Activated naive CD4-positive, alpha-beta T cell treated with anti-CD3 and anti-CD28 coated beads, Interleukin-2, amount 50 U/mL, for 24 hours (primary cell): ENCODE data around the gene F5.
"Not testable (repeated sequence)": the region's sequence is repeated elsewhere in the genome, so short reads cannot be mapped to it uniquely, and the experiment has no call there.

Source experiments
- H3K27ac Mint-ChIP-seq: one replicate; pipeline ENCODE4 v1.8.0; 2021; ENCODE audit warnings: mild to moderate bottlenecking, mixed read lengths
- H3K27me3 Mint-ChIP-seq: one replicate; pipeline ENCODE4 v1.8.0; 2021; ENCODE audit warnings: mixed read lengths
- H3K36me3 Mint-ChIP-seq: one replicate; pipeline ENCODE4 v1.8.0; 2021; ENCODE audit warnings: mixed read lengths
- H3K4me1 Mint-ChIP-seq: one replicate; pipeline ENCODE4 v1.8.0; 2021; ENCODE audit warnings: mixed read lengths
- H3K4me3 Mint-ChIP-seq: one replicate; pipeline ENCODE4 v1.8.0; 2021; ENCODE audit warnings: mild to moderate bottlenecking, mixed read lengths
- H3K9me3 Mint-ChIP-seq: one replicate; pipeline ENCODE4 v1.8.0; 2021; ENCODE audit warnings: mixed read lengths

The F5 gene

DNA sequence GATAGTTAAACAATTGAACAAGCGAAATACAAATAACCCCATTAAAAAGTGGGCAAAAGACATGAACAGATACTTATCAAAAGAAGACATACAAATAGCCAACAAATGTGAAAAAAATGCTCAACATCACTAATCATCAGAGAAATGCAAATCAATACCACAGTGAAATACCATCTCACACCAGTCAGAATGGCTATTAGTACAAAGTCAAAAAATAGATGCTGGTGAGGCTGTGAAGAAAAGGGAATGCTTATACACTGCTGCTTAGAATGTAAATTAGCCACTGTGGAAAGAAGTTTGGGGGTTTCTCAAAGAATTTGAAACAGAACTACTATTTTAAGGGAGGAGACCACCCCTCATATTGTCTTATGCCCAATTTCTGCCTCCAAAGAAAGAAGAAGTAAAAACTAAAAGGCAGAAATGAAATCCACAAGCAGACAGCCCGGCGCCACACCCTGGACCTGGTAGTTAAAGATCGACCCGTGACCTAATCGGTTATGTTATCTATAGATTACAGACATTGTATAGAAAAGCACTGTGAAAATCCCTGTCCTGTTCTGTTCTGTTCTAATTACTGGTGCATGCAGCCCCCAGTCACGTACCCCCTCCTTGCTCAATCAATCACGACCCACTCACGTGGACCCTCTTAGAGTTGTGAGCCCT is 52.6 kb downstream of the F5 start:
- H3K27ac Mint-ChIP-seq, H3K27me3 Mint-ChIP-seq, H3K9me3 Mint-ChIP-seq, H3K4me3 Mint-ChIP-seq: not testable (repeated sequence)
- peaks cover 12% of the 10 kb centered on the region for H3K4me1 Mint-ChIP-seq
- peaks cover 51% of the 10 kb centered on the region for H3K36me3 Mint-ChIP-seq

DNA sequence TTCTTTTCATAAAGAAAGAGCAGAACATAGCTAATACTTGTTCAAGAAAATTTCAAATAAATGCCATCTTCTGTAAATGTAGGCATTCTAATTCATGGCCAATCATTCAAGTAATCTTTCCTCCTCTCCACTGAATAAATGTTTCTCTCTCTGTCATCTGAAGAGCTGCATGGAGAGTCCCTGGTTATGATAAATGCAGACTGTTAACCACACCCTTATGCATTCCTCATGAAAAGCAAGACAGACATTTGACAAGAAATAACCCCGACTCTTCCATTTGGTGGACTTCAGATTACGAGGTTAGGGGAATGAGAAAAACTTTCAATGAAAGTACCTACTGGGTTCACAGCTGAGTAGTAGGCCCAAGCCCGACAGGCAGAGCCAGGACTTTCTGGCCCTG is 55.8 kb downstream of the F5 start:
- no peaks in the 10 kb centered on the region for H3K9me3 Mint-ChIP-seq
- no peak overlapping the region for H3K27ac Mint-ChIP-seq
- H3K4me3 Mint-ChIP-seq: no peak overlapping the region
- peaks cover 1% of the 10 kb centered on the region for H3K27me3 Mint-ChIP-seq
- peaks cover 14% of the 10 kb centered on the region for H3K4me1 Mint-ChIP-seq
- peaks cover 50% of the 10 kb centered on the region for H3K36me3 Mint-ChIP-seq

DNA sequence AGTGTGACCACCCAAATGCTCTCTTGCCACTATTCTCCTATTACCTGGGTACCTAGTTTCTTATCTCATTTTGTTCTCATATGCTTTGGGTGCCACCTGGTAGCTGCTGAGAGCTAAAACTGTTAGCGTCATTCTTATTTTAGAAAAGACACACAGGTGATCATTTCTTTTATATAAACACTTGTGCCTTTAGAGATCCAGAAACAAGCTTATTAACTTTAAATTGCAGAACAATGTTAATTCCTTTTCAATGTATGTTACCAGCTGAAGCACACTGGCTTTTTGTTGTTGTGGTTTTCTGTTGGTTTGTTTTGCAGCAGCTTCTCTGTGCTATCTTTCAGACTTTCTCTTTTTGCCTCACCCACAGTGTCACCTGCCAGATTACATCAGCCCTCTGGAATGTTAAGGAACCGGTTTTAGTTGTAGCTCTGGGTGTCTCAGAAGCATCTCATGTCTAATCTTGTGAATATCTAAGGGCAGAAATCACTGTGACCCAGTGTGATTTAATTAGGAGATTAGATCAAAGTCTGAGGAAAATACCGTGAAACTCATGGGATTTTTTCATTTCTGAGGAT is 57.1 kb downstream of the F5 start:
- H3K4me3 Mint-ChIP-seq: no peak overlapping the region
- H3K27ac Mint-ChIP-seq: no peak overlapping the region
- H3K27me3 Mint-ChIP-seq: peaks cover 1% of the 10 kb centered on the region
- H3K9me3 Mint-ChIP-seq: no peaks in the 10 kb centered on the region
- H3K4me1 Mint-ChIP-seq: peaks cover 14% of the 10 kb centered on the region
- peaks cover 50% of the 10 kb centered on the region for H3K36me3 Mint-ChIP-seq

DNA sequence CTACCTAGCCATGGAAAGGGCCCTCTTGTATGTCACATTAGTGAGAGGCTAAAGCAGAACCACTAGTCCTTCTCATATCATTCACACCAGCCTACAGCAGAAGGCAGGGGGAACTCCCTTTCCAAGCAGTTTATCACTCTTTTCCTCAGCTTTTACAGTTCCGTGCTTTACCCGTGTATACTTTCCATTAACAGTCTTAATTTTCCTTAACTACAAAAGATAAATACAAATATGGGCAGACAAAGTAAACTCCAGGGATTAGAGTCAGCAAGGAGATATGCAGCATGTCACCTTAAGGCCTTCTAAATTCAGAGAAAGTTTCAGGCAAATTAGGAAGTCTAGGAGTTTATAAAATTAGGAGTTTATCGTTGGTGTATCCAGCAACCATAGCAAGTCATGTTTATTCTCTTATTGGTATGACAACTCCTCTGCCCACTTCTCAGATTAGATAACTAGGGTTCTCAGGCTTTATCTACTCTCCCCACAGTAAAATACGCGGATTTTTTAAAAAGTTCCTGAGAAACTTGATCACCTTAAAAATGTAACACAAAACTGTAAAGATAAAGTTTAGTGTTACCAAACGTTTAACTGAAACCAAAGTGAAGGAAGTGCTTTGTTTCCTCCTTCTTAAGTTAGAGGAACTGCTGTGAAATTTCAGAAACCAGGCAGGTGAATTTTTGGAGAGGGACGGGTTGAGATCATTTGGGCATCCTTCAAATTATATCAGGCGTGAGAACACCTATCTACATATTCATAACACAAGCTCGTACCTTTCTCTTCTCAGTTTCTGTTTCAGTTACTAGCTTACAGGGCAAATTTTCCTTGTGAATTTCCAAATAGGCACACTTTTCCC is 57.8 kb downstream of the F5 start:
- H3K4me3 Mint-ChIP-seq: no peak overlapping the region
- H3K36me3 Mint-ChIP-seq: peaks cover 51% of the 10 kb centered on the region
- H3K9me3 Mint-ChIP-seq: no peaks in the 10 kb centered on the region
- H3K27me3 Mint-ChIP-seq: no peaks in the 10 kb centered on the region
- H3K27ac Mint-ChIP-seq: peak overlapping the region; percentile 7
- peaks cover 14% of the 10 kb centered on the region for H3K4me1 Mint-ChIP-seq

DNA sequence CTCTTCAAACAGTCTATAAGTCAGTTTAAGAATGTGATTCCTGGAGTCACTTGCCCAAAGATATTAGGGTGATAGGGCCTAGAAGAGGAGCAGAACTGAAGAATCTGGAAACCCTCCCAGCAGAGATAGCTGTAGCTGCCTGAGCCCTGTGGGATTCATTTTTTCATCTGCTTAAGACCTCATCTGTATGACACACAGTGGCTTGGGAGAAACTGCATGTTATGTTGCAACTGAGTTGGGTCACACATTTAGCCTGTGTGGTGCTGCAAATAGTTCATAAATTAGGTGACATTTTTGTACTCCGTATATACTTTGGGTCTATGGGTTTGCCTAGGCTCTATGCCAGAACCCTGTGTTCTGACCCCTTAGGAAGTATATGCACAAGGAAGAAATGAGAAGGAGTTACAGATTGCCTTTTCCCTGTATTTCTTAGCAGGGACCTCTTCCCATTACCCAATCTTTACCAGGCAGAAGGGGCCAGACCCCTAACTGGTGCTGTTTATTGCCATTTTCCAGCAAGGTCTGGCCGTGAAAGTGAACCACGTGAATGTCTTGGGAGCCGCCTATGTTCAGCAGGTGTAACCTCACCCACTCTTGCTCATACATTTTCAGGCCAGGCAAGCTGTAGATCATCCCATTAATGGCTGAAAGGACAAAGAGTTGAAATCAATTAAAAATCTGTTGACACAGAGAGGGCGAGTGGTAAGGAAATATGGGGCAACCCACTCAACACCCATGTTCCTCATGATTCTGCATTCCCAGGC is 58.6 kb downstream of the F5 start:
- no peaks in the 10 kb centered on the region for H3K27me3 Mint-ChIP-seq
- peaks cover 14% of the 10 kb centered on the region for H3K4me1 Mint-ChIP-seq
- no peak overlapping the region for H3K27ac Mint-ChIP-seq
- no peaks in the 10 kb centered on the region for H3K9me3 Mint-ChIP-seq
- no peak overlapping the region for H3K4me3 Mint-ChIP-seq
- H3K36me3 Mint-ChIP-seq: peaks cover 43% of the 10 kb centered on the region

DNA sequence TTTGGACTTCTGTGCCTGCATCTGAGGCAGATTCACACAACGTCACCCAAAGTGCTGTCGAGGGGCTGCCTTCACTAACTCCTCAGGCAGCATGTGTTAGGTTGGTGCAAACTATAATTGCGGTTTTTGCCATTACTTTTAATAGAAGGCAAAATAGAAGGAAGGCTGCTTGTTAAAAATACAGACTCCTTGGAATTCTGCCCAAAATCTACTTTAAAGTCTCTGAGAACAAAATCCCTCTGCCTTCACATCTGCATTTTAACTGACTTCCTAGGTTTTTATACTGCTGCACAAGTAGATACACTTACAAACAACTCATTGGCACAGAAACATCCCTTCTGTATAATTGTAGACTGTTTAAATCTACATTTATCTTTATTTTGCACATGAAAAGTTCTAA is 59.3 kb downstream of the F5 start:
- no peaks in the 10 kb centered on the region for H3K27me3 Mint-ChIP-seq
- H3K27ac Mint-ChIP-seq: no peak overlapping the region
- no peaks in the 10 kb centered on the region for H3K9me3 Mint-ChIP-seq
- no peak overlapping the region for H3K4me3 Mint-ChIP-seq
- peaks cover 10% of the 10 kb centered on the region for H3K4me1 Mint-ChIP-seq
- peaks cover 40% of the 10 kb centered on the region for H3K36me3 Mint-ChIP-seq

DNA sequence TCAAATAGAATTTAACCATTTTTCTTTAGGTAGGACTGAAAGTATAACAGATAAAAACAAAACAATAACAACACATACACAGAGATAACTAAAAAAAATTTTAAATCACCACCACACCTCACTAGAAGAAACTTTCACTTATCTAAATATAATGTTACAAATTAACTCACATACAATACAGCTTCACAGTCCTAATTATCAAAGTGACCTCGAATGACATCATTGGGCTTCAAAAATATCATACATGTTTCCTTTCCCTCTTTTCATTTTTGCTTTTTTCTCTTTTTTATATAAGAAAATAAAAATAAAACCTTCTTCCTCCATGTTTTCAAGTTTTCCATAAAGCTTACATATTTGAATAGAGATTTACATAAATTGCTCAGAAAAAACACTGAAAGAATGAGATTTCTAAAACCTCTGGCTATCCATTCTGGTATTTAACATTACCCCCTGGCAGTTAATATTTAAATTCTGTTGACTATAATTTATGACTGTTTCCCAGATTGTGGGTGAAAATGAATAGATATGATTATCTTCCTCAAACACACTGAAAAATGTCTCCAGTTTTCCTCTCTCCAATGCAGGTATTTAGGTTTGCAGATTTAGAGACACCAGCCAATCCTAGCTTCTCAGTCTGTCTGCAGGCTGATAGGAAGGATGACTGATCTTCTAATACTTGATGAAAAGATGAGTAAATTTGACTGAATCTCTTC is 60.0 kb downstream of the F5 start:
- Mint-ChIP-seq H3K9me3 (no peaks in the 10 kb centered on the region), H3K4me1 (peaks cover 10% of the 10 kb centered on the region), H3K36me3 (peaks cover 36% of the 10 kb centered on the region), H3K27me3 (no peaks in the 10 kb centered on the region), H3K4me3 (no peak overlapping the region), H3K27ac (no peak overlapping the region)

DNA sequence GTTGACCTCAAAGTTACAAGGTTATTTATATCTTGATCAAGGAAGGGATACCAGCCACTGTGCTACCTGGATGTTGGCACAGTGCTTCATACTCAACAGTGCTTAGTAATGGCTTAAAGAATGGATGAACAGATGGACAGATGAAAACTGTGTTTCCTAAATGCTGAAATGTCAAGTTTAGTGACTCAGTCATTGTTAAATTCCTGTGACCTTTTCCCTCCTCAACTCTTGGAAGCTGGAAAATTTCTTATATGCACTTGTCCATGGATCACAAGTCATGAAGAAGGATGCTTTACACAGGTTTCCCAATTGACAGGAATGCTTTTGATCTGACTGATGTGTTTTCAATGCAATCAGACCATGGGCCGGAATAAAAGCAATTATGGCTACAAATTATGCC is 60.9 kb downstream of the F5 start:
- Mint-ChIP-seq H3K27me3 (no peaks in the 10 kb centered on the region), H3K4me3 (no peak overlapping the region), H3K36me3 (peaks cover 37% of the 10 kb centered on the region), H3K9me3 (no peaks in the 10 kb centered on the region), H3K27ac (no peak overlapping the region), H3K4me1 (peaks cover 10% of the 10 kb centered on the region)

DNA sequence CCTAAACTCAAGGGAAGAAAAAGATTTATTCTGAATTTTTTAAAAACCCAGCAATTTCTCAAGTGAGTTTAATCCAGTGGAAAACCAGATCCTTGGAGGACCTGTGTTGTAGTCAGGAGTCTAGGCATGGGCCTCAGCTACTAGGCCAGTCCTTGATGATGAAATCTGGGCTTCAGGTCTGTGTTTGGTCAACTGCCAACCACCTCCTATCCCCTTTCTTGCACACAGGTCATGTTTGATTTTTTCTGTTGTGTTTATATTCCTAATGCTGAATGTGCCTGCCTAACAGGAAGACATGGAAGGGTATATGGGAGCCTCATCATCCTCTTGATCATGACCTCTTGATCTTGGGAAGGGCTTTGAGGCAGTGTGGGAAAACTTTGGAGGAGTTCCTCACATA is 62.4 kb downstream of the F5 start:
- H3K36me3 Mint-ChIP-seq: peaks cover 39% of the 10 kb centered on the region

DNA sequence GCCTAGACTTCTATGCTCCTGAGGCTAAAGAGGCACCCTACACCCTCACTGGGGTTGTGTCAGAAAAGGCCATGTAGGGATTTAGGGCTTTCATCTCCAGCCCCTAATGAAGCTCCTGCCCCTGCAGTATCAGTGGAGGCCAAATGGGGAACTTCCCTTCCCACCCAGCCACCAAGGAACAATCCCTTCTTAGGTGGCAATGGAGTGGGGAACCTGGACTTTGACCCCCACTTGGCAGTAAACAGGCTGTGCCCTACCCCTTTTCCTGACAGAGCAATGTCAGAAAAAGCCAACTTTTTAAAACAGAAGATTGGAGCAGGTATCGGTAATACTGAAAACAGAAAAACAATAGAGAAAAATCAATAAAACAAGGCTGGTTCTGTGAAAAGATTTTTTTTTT is 65.1 kb downstream of the F5 start:
- Mint-ChIP-seq H3K9me3 (no peaks in the 10 kb centered on the region), H3K4me1 (no peaks in the 10 kb centered on the region), H3K27ac (no peak overlapping the region), H3K27me3 (no peaks in the 10 kb centered on the region), H3K4me3 (no peak overlapping the region), H3K36me3 (peaks cover 49% of the 10 kb centered on the region)

More for the DNA sequence above, 62.4 kb downstream of the F5 start:
- Mint-ChIP-seq H3K4me3 (no peak overlapping the region), H3K27ac (no peak overlapping the region), H3K4me1 (peaks cover 5% of the 10 kb centered on the region), H3K27me3 (no peaks in the 10 kb centered on the region), H3K9me3 (no peaks in the 10 kb centered on the region)

DNA sequence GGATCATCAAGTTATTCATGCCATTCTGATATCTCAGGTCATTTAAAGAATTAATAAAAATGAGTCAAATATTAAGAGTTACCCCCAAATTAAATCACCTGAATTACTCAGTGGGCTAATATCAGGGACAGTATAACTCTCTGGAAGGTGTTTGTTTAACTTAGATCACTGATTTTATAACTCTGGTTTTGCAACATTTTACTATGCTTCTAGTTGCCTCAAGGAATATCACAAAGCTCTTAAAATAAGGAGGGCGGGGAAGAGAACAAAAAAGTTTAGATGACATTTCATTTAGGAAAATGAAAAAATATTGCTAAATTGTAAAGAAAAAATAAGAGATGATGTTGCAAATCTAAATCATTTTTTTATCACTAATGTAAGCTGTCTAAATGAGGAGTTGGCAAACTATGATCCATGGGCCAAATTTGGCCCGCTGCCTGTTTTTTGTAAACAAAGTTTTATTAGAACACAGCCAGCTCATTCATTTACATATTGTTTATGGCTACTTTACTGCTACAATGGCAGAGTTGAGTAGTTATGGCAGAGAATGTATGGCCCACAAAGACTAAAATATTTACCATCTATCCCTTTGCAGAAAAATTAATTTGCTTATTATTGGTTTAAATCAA is 68.6 kb downstream of the F5 start:
- Mint-ChIP-seq H3K36me3 (peaks cover 54% of the 10 kb centered on the region), H3K27ac (peak overlapping the region; percentile 59), H3K4me1 (no peaks in the 10 kb centered on the region), H3K27me3 (no peaks in the 10 kb centered on the region), H3K4me3 (no peak overlapping the region), H3K9me3 (no peaks in the 10 kb centered on the region)

DNA sequence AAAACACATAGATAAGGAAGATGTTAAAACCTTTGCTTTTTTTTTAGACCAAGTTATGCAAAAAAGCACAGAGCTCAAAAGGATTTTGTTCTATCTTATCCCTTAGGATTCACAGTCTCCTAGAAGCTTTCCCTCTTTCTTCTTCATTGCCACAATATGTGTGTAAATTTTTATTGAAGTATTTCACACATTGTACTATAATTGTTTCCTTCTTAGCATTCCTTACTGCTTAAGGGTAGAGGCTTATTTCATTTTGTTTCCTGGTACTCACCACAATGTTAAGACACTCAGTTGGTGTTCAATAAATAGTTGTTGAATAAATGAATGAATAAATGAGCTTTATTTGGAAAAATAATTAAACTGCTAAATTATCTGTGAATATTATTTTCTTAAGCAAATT is 70.6 kb downstream of the F5 start:
- H3K27me3 Mint-ChIP-seq: no peaks in the 10 kb centered on the region
- H3K36me3 Mint-ChIP-seq: peaks cover 53% of the 10 kb centered on the region
- H3K9me3 Mint-ChIP-seq: no peaks in the 10 kb centered on the region
- peak overlapping the region; percentile 38 for H3K27ac Mint-ChIP-seq
- no peak overlapping the region for H3K4me3 Mint-ChIP-seq
- peaks cover 10% of the 10 kb centered on the region for H3K4me1 Mint-ChIP-seq

DNA sequence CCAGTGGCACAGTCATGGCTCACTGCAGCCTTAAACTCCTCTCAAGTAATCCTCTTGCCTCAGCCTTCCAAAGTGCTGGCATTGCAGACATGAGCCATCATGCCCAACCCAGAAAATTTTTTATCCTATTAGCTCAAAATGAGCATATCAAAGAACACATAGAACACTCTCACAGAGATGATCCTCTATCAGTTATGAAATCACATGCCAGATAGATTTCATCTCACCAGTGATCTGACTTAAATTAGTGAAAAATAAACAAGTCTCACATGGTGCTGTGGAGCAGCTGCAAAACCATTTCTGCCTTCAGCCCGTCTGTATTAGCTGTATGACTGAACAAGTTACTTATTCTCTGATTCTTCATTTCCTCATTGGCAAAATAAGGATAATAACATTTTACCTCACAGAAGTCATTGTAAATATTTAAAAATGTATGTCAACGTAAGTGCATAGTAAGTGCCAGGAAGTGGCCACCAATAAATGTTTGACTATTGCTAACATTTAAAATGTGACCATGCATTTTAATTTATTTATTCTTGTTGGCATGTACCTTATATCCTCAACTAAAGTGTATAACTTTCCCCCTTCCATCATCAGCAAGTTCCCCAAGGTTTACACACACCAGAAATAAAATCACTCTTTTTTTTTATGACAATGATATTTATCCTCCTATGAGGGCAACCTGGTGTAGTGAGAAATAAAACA is 71.6 kb downstream of the F5 start:
- H3K9me3 Mint-ChIP-seq: no peaks in the 10 kb centered on the region
- H3K36me3 Mint-ChIP-seq: peaks cover 46% of the 10 kb centered on the region
- no peak overlapping the region for H3K4me3 Mint-ChIP-seq
- peaks cover 17% of the 10 kb centered on the region for H3K4me1 Mint-ChIP-seq
- H3K27me3 Mint-ChIP-seq: no peaks in the 10 kb centered on the region
- H3K27ac Mint-ChIP-seq: no peak overlapping the region

DNA sequence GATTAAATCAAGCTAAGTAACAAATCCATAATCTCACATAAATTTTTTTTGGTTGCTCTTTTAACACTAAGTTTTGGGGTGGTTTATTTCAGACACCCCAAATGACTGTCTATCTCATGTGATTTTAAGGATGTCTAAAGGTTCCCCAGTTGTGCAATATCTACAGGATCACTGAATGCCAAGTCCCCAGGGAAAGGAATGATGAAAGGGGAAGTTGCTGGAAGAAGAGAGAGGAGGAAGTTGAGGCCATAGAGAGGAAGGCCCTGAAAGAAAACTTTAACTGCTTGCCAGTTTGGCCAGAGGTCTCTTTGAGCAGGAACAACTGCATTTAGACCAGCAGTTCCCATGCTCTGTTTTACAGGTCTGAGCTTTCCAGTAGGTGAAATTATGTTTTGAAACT is 73.1 kb downstream of the F5 start:
- Mint-ChIP-seq H3K27me3 (no peaks in the 10 kb centered on the region), H3K4me3 (no peak overlapping the region), H3K27ac (peak overlapping the region; percentile 60), H3K9me3 (no peaks in the 10 kb centered on the region), H3K4me1 (peaks cover 28% of the 10 kb centered on the region), H3K36me3 (peaks cover 39% of the 10 kb centered on the region)
